Cardiac fibroblast (primary cell): ENCODE measurements around the gene PINK1.

Experiments used
- DNase-seq, 2 donors: peaks; one replicate each; pipeline versions ENCODE4 v3.0.0 to v3.0.0-alpha.2; 2010; ENCODE audit warnings: low read depth in 2 of 2
- H3K4me3 ChIP-seq, 2 donors: replicated peaks in 1 of 2; 1 replicate in 1 of 2; 2 replicates in 1 of 2; pipeline ENCODE4 v1.5.1; 2011; ENCODE audit warnings: low read depth in 2 of 2, low read length in 2 of 2, mild to moderate bottlenecking in 2 of 2, moderate library complexity in 1 of 2
- TF ChIP-seq, protein P1 (sequence below): IDR thresholded peaks from one replicate; pipeline ENCODE4 v1.5.1; 2011; ENCODE audit warnings: low read depth, mild to moderate bottlenecking, low read length, inconsistent platforms

Gene PINK1

DNA sequence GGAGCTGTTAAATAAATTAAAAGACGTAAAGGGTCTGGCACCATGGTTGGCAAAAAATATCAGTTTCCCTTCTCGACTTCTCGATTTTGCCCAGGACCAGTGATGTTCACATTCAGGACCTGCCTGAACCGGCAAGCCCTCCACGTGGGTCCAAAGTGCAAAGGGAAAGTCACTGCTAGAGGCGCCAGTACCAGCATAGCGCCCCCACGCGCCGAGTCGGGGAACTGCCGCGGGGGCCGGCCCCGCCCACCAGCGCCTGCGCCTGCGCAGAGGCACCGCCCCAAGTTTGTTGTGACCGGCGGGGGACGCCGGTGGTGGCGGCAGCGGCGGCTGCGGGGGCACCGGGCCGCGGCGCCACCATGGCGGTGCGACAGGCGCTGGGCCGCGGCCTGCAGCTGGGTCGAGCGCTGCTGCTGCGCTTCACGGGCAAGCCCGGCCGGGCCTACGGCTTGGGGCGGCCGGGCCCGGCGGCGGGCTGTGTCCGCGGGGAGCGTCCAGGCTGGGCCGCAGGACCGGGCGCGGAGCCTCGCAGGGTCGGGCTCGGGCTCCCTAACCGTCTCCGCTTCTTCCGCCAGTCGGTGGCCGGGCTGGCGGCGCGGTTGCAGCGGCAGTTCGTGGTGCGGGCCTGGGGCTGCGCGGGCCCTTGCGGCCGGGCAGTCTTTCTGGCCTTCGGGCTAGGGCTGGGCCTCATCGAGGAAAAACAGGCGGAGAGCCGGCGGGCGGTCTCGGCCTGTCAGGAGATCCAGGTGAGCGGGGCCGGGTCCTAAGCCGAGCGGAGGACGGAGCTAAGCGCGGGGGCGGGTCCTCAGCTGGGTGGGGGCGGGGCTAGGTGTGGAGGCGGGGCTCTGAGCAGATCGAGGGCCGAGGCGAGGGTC, at the start of gene PINK1:
Gene PINK1 (plus strand): TSS at position 269 of the 875 bp plus-strand sequence. CDS start 91 bp downstream, at position 360.
- TF ChIP-seq, protein P1, sequence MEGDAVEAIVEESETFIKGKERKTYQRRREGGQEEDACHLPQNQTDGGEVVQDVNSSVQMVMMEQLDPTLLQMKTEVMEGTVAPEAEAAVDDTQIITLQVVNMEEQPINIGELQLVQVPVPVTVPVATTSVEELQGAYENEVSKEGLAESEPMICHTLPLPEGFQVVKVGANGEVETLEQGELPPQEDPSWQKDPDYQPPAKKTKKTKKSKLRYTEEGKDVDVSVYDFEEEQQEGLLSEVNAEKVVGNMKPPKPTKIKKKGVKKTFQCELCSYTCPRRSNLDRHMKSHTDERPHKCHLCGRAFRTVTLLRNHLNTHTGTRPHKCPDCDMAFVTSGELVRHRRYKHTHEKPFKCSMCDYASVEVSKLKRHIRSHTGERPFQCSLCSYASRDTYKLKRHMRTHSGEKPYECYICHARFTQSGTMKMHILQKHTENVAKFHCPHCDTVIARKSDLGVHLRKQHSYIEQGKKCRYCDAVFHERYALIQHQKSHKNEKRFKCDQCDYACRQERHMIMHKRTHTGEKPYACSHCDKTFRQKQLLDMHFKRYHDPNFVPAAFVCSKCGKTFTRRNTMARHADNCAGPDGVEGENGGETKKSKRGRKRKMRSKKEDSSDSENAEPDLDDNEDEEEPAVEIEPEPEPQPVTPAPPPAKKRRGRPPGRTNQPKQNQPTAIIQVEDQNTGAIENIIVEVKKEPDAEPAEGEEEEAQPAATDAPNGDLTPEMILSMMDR: peak; percentile 77
- DNase-seq: peak; percentile 76 to 77

DNA sequence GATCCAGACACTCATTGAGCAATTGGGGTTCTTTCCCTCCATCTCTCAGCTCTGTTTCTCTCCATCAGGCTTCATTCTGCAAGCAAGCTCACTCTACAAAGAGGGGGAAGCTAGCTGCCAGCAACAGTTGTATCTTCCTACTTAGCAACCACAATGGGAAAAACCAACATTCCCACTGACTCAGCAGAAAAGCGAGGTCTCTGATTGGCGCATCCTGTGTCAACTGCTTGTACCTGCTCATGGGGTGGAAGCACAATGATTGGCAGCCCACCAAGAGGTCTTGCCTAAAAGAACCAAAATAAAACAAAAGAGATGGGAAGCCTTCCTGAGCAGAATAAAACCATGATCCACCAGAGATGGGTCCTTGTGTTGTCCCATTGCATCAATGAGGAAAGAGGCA, 48.4 kb upstream of the PINK1 start:
- H3K4me3 ChIP-seq: no peak overlapping the region
- TF ChIP-seq, protein P1: no peak
- DNase-seq: peak; percentile 32 to 35

More for the DNA sequence above, at the start of gene PINK1:
- H3K4me3 ChIP-seq: peak within 1 kb of the TSS; percentile 75 to 84

DNA sequence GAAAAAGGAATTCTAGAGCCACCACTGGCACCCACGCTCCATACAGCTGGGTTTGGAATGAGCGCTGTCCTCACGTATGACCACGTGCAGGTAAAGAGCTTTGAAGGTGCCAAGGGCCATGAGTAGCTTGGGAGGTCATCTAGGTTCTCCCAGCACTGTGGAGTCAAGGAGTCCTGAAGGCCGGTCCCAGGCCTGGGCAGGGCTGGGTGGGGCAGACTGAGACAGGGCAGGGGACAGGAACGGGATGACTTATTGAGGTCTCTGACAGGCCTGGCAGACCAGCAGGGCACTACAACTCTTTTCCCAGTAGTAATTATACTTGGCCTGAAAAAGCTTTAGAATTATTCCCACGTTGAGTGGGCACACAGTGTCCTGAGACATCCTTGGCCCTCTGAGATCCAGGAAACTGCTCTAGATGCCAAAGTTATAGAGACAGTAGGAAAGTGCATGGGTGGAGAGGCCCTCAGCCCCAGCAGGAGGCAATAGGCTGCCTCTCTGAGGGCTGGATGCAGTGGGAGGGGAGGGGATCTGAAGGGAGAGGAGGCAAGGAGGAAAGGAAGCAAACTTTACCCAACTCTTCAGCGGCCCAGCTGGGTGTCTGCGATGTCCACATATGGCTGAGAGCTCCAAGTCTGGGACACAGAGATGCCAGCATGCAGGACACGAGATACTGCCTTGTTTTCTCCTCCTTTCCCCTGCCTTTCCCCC, 46.2 kb upstream of the PINK1 start:
- no peak overlapping the region for H3K4me3 ChIP-seq
- peak in 1 of 2 donors; percentile 22 for DNase-seq
- TF ChIP-seq, protein P1: no peak

DNA sequence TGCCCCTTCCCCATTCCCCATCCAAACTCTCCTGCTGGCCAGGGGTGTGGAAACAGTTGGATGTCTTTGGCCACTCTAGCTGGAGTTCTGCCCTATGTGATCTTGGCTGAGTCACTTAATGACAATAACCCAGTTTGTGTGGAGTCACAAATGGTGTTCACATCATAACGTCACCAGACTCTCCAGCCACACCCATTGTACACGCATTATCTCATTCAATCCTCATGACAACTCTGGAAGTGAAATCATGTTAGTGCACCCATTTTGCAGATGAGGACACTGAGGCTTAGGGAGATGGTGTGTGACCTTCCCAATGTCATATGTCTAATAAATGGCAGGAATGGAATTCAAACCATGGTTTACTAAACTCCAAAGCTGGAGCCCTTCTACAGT, 45.6 kb upstream of the PINK1 start:
- no peak overlapping the region for H3K4me3 ChIP-seq
- TF ChIP-seq, protein P1: no peak
- DNase-seq: peak in 1 of 2 donors; percentile 83

DNA sequence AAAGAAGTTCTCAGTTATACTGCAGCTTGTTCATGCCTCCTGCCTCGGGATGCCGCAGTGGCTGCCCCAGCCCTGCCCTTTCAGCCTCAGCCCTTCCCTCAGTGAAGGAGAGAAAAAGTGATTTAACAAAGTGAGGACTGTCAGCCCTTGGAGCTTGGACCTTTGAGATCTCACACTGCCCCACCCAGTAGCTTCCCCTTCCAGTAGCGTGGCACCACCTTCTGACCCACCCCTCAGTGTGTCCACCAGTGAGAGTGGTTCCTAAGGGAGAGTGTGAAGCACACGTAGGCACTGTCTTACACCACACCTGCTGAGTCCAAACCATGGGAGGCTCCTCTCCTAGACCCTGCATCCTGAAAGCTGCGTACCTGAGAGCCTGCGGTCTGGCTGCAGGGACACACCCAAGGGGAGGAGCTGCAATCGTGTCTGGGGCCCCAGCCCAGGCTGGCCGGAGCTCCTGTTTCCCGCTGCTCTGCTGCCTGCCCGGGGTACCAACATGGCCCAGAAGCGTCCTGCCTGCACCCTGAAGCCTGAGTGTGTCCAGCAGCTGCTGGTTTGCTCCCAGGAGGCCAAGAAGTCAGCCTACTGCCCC, 44.5 kb upstream of the PINK1 start, which contains the start of gene CDA:
Gene CDA (plus strand): TSS at position 464 of the 592 bp plus-strand sequence. CDS start 33 bp downstream, at position 497.
- TF ChIP-seq, protein P1: no peak
- peak within 1 kb of the TSS; percentile 5 to 44 for H3K4me3 ChIP-seq
- peak in 1 of 2 donors; percentile 9 for DNase-seq
